GF-D8 (cell line): Measurements from ENCODE around the gene MOB4.

Experiments used
- DNase-seq: peaks from one replicate; lab custom pipeline; 2025; lab: John Stamatoyannopoulos, UW

MOB4 gene

GRCh38 chr2:197591339-197592072 lies 75.6 kb downstream of the MOB4 start:
- DNase-seq, result no peak

GRCh38 chr2:197596766-197597165 lies 80.9 kb downstream of the MOB4 start:
- no peak for DNase-seq

- no peak for DNase-seq
Observed at GRCh38 chr2:197597166-197597565, 81.3 kb downstream of the MOB4 start.

- no peak for DNase-seq
Observed at GRCh38 chr2:197598450-197598849, 82.6 kb downstream of the MOB4 start.

GRCh38 chr2:197599285-197599965 lies 83.6 kb downstream of the MOB4 start:
- DNase-seq, result peak; percentile 82

- no peak for DNase-seq
Observed at GRCh38 chr2:197600306-197600705, 84.4 kb downstream of the MOB4 start.

GRCh38 chr2:197601726-197602125 lies 85.9 kb downstream of the MOB4 start:
- DNase-seq, result no peak
